Measurements from ENCODE around the gene C17orf78.
"Not testable (repeated sequence)": the region's sequence is repeated elsewhere in the genome, so short reads cannot be mapped to it uniquely, and the experiment has no call there.

DNA sequence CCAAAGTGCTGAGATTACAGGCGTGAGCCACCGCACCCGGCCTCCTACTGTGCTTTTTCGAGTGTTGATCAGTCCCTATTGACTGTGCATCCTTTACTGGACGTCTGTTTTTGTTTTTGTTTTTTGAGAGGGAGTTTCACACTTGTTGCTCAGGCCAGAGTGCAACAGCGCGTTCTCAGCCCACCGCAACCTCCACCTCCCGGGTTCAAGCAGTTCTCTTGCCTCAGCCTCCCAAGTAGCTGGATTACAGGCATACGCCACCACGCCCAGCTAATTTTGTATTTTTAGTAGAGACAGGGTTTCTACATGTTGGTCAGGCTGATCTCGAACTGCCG lies 32.3 kb downstream of the C17orf78 start:
- not testable (repeated sequence) for TF ChIP-seq SUZ12 (IDR thresholded peaks at IDR 0.05; ENCODE audit: extremely low read depth, insufficient read depth, insufficient read length); ZNF274 (IDR thresholded peaks at IDR 0.05; ENCODE audit: low read depth, low read length)

All from NT2/D1 (cell line).